Midbrain (tissue), 1 donor: Measurements from ENCODE around the gene FHIT.

Experiments used
- DNase-seq: peaks from one replicate; lab custom pipeline; 2025; lab: John Stamatoyannopoulos, UW

Gene FHIT

DNA sequence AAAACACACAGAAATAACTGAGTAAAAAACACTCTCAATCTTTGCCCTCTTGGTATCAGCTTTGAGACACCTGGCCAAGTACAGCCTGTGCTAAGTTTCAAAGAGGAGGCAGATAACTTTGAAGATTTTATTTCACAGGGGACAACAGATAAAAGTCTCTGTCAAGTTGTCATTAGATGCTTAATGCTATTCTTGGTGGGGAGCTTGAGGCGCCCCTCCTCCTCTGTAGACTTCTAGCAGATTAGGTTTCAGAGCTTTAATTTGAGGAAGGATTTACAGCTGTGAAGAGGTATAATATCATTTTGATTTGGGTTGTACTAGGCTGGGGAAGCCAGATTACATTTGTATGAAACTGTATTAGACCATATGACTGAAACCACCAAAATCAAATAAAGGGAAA is 620.3 kb downstream of the FHIT start:
- no peak for DNase-seq

GRCh38 chr3:60629816-60630215 is 621.4 kb downstream of the FHIT start:
- no peak for DNase-seq

DNA sequence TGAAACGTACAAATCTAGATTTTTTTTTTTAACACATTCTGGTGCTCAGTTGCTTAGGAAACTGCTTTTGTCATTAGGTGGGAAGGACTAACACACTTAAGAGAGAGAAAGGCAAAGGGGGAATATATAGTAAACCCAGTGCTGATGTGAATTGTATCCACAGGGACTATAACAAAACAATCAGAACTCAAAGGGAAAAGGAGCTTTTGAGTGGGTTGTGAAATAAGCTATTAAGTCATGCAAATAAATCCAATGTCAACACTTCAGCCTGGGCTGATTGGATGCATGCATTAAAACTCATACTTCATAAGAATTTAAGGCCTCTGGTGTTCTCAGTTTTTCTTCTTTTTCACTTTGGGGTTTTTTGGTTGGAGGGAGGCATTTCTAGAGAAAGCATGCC is 628.9 kb downstream of the FHIT start:
- no peak for DNase-seq

- no peak for DNase-seq
Observed at GRCh38 chr3:60617188-60617587, 634.1 kb downstream of the FHIT start.

DNA sequence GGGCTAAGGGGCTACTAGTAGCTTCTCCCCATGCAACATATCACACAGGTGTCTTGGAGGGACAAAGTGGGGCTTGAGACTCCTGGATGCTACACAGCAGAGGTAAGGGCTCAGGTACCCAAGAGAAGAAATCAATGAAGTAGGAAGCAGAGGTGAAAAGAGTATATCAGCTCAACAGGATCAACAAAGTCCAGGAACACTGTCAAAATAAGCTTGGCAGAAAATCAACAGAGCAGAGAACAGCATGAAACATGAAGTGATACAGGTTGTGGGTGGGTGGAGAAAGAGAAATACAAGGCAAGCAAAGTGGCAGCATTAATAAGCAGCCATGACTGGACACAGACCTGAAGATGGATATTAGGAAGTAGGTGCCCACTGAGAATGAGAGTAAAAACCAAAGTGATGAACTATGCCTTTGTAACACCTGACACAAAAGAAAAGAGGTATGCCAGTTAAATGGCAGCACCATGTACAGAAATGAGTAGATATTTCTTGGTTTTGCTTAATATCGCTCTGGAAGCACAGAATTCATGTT is 637.4 kb downstream of the FHIT start:
- no peak for DNase-seq

- DNase-seq = no peak
Observed at GRCh38 chr3:60610441-60611112, 640.7 kb downstream of the FHIT start.

DNA sequence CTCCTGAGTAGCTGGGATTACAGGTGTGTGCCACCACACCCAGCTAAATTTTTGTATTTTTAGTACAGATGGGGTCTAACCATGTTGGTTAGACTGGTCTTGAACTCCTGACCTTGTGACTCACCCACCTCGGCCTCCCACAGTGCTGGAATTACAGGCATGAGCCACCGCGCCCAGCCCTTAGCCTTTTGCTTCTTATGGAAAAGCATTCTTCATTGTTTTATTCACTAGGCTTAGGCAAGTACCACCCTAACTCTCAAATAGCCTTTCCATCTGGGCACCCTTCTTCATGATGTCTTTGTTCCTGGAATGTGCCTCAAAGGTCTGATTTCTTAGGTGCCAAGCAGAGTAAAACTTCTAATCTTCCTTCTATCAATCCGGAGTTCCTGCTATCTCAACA is 641.8 kb downstream of the FHIT start:
- no peak for DNase-seq

- DNase-seq = no peak
Observed at GRCh38 chr3:60603860-60604259, 647.4 kb downstream of the FHIT start.

DNA sequence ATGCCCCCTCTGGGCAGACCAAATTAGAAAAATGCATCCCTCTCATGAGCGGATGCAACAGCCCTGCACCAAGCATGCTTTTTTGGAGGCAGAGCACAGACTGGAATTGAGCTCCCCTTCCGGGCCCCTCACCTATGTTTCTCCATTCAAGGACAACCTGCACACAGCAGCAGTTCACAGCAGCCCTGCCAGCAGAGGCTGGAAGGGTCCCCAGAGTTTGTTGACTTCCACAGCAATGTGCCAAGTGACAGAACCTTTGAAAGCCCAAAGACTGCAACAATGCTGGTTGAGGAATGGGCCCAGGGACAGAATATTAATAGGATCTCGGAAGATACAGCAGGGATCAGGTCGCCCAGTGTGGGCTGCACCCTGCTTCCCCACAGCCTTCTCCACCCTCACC is 650.4 kb downstream of the FHIT start:
- no peak for DNase-seq

GRCh38 chr3:60599586-60599985 is 651.7 kb downstream of the FHIT start:
- no peak for DNase-seq

DNA sequence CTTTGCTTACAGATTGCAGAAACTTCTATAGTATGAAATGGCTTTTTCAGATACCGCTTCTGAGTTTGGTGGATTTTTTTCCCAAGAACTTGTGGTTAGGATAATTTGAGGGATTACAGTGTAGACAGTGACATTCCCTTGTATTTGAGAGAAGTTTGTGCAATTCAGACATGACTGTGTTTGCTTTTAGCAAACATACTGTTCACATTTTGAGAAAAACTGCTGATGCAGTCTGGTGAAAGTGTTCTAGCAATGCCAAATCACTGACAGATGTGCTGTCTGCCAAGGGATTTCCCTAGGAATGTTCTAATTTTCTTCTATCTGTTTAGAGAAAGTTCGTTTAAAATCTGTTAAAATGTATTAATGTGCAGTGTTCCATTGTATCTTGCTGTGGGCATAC is 652.6 kb downstream of the FHIT start:
- DNase-seq = no peak

DNA sequence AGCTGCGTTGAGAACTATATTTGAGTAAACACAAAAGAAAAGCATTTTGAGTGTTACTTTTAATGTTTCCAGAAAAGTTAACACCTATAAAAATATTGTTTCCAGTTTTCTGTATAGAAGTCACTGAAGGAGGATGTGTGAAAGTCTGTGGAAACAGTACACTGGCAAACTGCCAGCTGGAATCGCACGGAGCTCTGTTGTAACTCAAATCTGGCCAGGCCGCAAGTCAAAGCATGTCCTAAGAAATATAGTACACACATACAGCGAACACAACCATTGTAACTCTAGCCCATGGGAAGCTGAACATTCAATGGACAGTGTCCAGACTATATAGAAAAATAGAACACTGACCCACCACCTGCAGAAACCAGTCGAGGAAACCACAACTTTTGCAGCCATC is 657.2 kb downstream of the FHIT start:
- no peak for DNase-seq

GRCh38 chr3:60591267-60591666 is 660.0 kb downstream of the FHIT start:
- no peak for DNase-seq

DNA sequence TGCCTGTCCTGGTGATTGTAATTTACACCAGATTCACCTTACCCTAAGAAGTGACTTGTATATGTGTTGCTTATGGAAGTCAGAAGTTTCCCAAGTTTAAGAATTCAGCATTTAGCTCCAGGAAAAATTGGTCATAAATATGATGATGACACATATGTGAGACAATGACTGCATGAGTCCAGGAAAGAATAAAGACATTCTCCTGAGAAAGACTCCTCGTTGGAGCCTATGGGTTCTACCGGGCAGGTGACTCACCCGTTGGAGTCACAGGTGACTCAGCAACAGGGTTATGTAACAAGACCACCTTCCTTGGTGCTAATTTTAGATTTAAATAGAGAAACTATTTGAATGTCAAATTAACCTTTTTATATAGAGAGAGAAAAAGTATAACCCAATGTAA is 662.4 kb downstream of the FHIT start:
- no peak for DNase-seq

DNA sequence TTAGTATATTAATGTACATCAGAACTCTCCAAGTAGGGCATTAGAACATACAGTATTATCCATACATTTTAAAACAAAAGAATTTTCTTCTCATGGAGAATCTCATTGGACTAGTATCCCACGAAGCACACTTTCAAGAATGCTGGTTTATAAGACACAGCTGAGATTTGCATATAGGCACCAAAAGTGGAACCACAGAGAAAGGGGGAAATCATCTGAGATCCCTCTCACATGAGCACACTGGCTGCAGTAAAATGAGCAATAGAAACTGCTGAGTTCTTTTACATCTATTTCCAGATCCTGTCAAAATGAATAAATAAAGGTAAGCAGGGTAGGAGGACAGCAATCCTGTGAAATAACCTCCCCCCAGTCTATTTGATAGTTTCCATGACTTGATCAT is 665.3 kb downstream of the FHIT start:
- DNase-seq = no peak

- DNase-seq = no peak
Observed at GRCh38 chr3:60584250-60584649, 667.0 kb downstream of the FHIT start.

- no peak for DNase-seq
Observed at GRCh38 chr3:60582288-60582687, 669.0 kb downstream of the FHIT start.

DNA sequence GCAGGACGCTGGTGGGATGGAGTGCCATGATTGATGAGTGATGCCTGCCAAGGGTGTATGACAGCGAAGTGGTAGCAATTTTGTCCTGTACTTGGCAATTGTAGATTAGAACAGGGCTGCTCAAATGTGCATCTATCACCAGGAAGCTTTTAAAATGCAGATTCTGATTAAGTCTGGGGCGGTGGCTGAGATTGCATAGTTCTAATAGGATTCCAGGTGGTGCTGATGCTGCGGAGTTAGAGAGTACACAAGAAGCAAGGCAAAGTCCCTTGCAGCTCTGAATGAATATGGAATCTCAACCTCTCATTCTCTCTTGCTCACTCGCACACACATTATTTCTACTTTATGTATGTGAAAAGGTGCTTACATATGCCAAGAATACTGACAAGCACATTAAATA is 670.4 kb downstream of the FHIT start:
- no peak for DNase-seq

DNA sequence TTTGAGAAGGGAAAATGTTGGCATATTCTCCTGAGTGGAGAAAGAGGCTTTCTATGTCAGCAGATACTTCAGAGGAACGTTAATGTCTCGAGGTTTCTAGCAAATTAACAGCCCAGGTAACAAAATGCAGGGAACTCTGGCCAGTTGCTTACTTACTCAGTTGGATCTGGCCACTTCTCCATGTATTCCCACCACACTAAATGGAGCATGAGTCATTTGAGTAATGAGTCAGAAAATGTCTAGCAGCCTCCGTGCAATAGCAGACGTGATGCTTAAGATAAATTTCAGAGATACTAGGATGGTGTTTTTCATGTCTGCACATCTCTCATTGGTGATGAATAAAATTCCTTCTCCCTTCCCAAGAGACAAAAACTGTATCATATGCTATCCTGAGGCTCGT is 671.5 kb downstream of the FHIT start:
- DNase-seq = no peak

- no peak for DNase-seq
Observed at GRCh38 chr3:60578936-60579335, 672.3 kb downstream of the FHIT start.

GRCh38 chr3:60577601-60578000 is 673.7 kb downstream of the FHIT start:
- DNase-seq = no peak

- no peak for DNase-seq
Observed at GRCh38 chr3:60575718-60576272, 675.5 kb downstream of the FHIT start.

- no peak for DNase-seq
Observed at GRCh38 chr3:60574046-60574769, 677.0 kb downstream of the FHIT start.
